Stimulated activated CD4-positive, alpha-beta T cell treated with anti-CD3 and anti-CD28 coated beads, Interleukin-15, amount 100 ng/mL, for 24 hours (primary cell): ENCODE data around the gene RUNDC1.
A peak's percentile ranks its signal among the peaks of the same experiment; 100 is the strongest.

Source experiments
- DNase-seq: peaks from one replicate; pipeline ENCODE4 v3.0.0-alpha.2; 2020

The RUNDC1 gene

GRCh38 chr17:43020030-43020621 lies 39.8 kb downstream of the RUNDC1 start:
- no peak for DNase-seq

- DNase-seq: peak; percentile 39
Observed at GRCh38 chr17:43020789-43021740, 40.7 kb downstream of the RUNDC1 start.

- DNase-seq: peak; percentile 79
Observed at GRCh38 chr17:43021741-43022512, 41.6 kb downstream of the RUNDC1 start, which contains the start of gene VAT1. Gene VAT1, minus strand, starts transcription at chr17:43022385. Its CDS starts 63 bp downstream, at chr17:43022322.

GRCh38 chr17:43024407-43025289 lies 44.3 kb downstream of the RUNDC1 start, which contains the start of gene RND2:
Gene RND2, plus strand, starts transcription at chr17:43025231. Its CDS starts 117 bp downstream, at chr17:43025348.
- peak; percentile 86 for DNase-seq

- no peak for DNase-seq
Observed at GRCh38 chr17:43025290-43025657, 44.9 kb downstream of the RUNDC1 start.

- DNase-seq: no peak
Observed at GRCh38 chr17:43025766-43026537, 45.6 kb downstream of the RUNDC1 start.

- no peak for DNase-seq
Observed at GRCh38 chr17:43026595-43026994, 46.2 kb downstream of the RUNDC1 start.

- no peak for DNase-seq
Observed at GRCh38 chr17:43027091-43028032, 47.0 kb downstream of the RUNDC1 start.

GRCh38 chr17:43028221-43028861 lies 48.0 kb downstream of the RUNDC1 start:
- DNase-seq: no peak

- DNase-seq: no peak
Observed at GRCh38 chr17:43030137-43030767, 49.9 kb downstream of the RUNDC1 start.

- DNase-seq: no peak
Observed at GRCh38 chr17:43031666-43032065, 51.3 kb downstream of the RUNDC1 start.

- DNase-seq: no peak
Observed at GRCh38 chr17:43033948-43034881, 53.9 kb downstream of the RUNDC1 start.

GRCh38 chr17:43034894-43035293 lies 54.5 kb downstream of the RUNDC1 start:
- DNase-seq: no peak

- no peak for DNase-seq
Observed at GRCh38 chr17:43039646-43040045, 59.3 kb downstream of the RUNDC1 start.

GRCh38 chr17:43040655-43041054 lies 60.3 kb downstream of the RUNDC1 start:
- DNase-seq: no peak

GRCh38 chr17:43042025-43042628 lies 61.8 kb downstream of the RUNDC1 start:
- no peak for DNase-seq
